Ovary (tissue), 9 donors: ENCODE measurements around the gene ATAD2B. TPM values are rescaled to one million over a fixed set of nuclear protein-coding genes. Genes with fewer than 3 reads are reported as not detected.

Experiments used
- DNase-seq, 5 donors: peaks; one replicate each; pipeline ENCODE4 v3.0.0-alpha.2; 2019 to 2020
- H3K27ac ChIP-seq, 2 donors: fragments of 200-600 bp; one replicate each; pipeline versions ENCODE4 v1.5.1 to v1.8.0; 2019 to 2022
- H3K27me3 ChIP-seq: fragments of 200-600 bp; one replicate; pipeline ENCODE4 v1.8.0; 2022
- H3K36me3 ChIP-seq: fragments of 200-600 bp; sonication (generic); one replicate; pipeline ENCODE4 v1.5.1; 2019
- H3K4me1 ChIP-seq: one replicate; pipeline ENCODE4 v1.8.1; 2013; ENCODE audit warnings: mild to moderate bottlenecking, moderate library complexity; ENCODE audit not compliant: insufficient read depth
- H3K4me3 ChIP-seq: fragments of 200-600 bp; sonication (generic); one replicate; pipeline ENCODE4 v1.5.1; 2017
- H3K9me3 ChIP-seq, 2 donors: fragments of 200-600 bp in 1 of 2; sonication (generic) in 1 of 2; one replicate each; pipeline versions ENCODE4 v1.5.1 to v1.8.1; 2013 to 2019; ENCODE audit warnings: mild to moderate bottlenecking in 1 of 2, moderate library complexity in 1 of 2
- CTCF ChIP-seq, 3 donors: fragments of 450-650 bp in 2 of 3; fragments of 200-600 bp in 1 of 3; IDR thresholded peaks; one replicate each; pipeline versions ENCODE4 v1.5.1 to v1.8.0; 2016 to 2022; ENCODE audit warnings: antibody characterized with exemption in 3 of 3, mild to moderate bottlenecking in 1 of 3
- EP300 ChIP-seq: sonication (generic); formaldehyde crosslinking; IDR thresholded peaks from one replicate; pipeline ENCODE4 v1.6.1; 2017; ENCODE audit warnings: antibody characterized with exemption
- POLR2A ChIP-seq: fragments of 450-650 bp; IDR thresholded peaks from one replicate; pipeline ENCODE4 v1.6.1; 2017; ENCODE audit warnings: antibody characterized with exemption, mild to moderate bottlenecking, moderate library complexity
- WGBS, 3 donors: extraction: QIAGEN DNeasy Blood & Tissue Kit in 1 of 3; methylation state at CpG; one replicate each; pipeline versions ENCODE4 v1.1.5 to v1.1.7; 2013 to 2017; 5-methylcytosine and 5-hydroxymethylcytosine counted together
- intact Hi-C, 4 donors: fragments of 100-400 bp; cut with DNase I; formaldehyde crosslinking; loops; one replicate each; pipeline versions ENCODE4 v1.11.0 to v1.15.1; 2022 to 2023
- polyA plus RNA-seq, 2 donors: library from polyadenylated mRNA; stranded (reverse); fragments of 200-250 nt in 1 of 2; fragments of 350-450 nt in 1 of 2; fragmentation: Illumina TruSeq in 1 of 2; extraction: RNeasy Lipid Tissue Mini Kit (QIAGEN cat#74804) in 1 of 2; gene quantifications; one replicate each; pipeline ENCODE4 v1.2.3, GENCODE V29; 2013 to 2014
- total RNA-seq, 7 donors: library from RNA; depleted of rRNA in 2 of 7; stranded (reverse); fragments of >200 nt in 2 of 7; fragmentation: NEBNext Ultra II Directional in 3 of 7; extraction: Animal tissue kit (Norgen Biotek cat#: 25700) in 3 of 7; gene quantifications; one replicate each; pipeline versions ENCODE4 v1.1.0 to v1.2.4, GENCODE V29; 2016 to 2023
- donor health status: DM: no; HTN: no; CAD: no; lungs with moderate emphysema.
- donor health status: DM: no; HTN: no; CAD: no.
- donor health status: Bipolar disorder and iron deficiency.
- donor health status: DM: yes; HTN: yes; CAD: no.
- donor health status: DM: no; HTN: no; CAD: no.
- donor health status: DM: yes; HTN: yes; CAD: no.

ATAD2B gene
- total and polyA plus RNA-seq, 9 donors = 4.5 to 29.6 (median 19.8) TPM

DNA sequence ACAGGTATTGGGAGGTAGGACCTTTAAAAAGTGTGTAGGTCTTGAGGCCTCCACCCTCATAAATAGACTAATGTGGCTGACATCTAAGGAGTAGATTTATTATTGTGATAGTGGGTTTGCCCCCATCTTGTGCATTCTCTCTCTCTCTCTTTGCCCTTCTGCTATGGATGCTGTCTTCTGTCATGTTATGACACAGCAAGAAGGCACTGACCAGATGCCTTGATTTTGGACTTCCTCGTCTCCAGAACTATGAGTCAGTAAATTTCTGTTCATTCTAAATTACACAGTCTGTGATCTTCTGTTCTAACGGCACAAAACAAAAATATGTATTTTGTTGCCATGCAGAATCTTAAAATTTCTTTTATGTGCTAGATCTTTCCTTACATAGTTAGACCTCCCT lies 66.9 kb downstream of the ATAD2B start:
- Histone ChIP-seq H3K9me3 (no peaks in the 10 kb centered on the region), H3K27me3 (no peaks in the 10 kb centered on the region), H3K36me3 (no peaks in the 10 kb centered on the region), H3K4me1 (no peaks in the 10 kb centered on the region), H3K27ac (no peak overlapping the region), H3K4me3 (no peak overlapping the region)
- DNase-seq = no peak
- intact Hi-C loops = no loop called here
- 81 to 86% (median 82%) methylated on average over 2 of the region's 2 CpGs for WGBS, 3 donors
- no peak for TF ChIP-seq POLR2A
- no peak for TF ChIP-seq CTCF (IDR thresholded peaks at IDR 0.05)
- TF ChIP-seq EP300 = no peak

- no peaks in the 10 kb centered on the region for H3K36me3 ChIP-seq
- no peaks in the 10 kb centered on the region for H3K27me3 ChIP-seq
- no peak for DNase-seq
- WGBS, 3 donors = 71 to 79% (median 71%) methylated on average over 2 of the region's 2 CpGs
- H3K4me3 ChIP-seq = no peak overlapping the region
- no peaks in the 10 kb centered on the region for H3K4me1 ChIP-seq
- no peaks in the 10 kb centered on the region for H3K9me3 ChIP-seq
- intact Hi-C loops = no loop called here
- TF ChIP-seq POLR2A = no peak
- no peak for TF ChIP-seq CTCF (IDR thresholded peaks at IDR 0.05)
- no peak for TF ChIP-seq EP300
- H3K27ac ChIP-seq = no peak overlapping the region
These were observed 67.7 kb downstream of the ATAD2B start for GRCh38 chr2:23859234-23859633.

DNA sequence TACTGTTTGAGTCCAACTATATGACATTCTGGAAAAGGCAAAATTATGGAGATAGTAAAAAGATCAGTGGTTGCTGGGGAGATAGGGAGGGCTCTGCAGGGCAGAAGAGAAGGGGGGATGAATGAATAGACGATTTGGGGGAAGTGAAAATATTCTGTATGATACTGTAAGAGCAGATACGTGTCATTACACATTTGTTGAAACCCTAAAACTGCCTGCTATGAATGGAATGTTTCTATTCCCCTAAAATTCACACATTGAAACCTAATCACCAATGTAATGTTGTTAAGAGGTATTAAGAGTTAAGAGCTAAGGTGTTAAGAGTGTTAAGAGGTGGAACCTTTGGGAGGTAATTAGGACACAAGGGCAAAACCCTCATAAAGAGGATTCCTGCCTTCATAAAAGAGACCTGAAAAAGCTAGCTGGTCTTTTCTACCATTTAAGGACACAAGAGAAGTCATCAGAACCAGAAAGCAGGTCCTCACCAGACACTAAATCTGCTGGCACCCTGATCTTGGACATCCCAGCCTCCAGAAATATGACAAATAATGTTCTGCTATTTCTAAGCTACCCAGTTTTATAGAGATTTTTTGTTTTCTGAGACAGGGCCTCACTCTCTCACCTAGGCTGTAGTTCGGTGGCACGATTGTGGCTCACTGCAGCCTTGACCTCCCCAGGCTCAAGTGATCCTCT lies 76.2 kb downstream of the ATAD2B start:
- no peaks in the 10 kb centered on the region for H3K9me3 ChIP-seq
- WGBS, 3 donors = 66 to 73% (median 72%) methylated on average over 4 of the region's 4 CpGs
- intact Hi-C loops = no loop called here
- H3K4me1 ChIP-seq = no peaks in the 10 kb centered on the region
- H3K4me3 ChIP-seq = no peak overlapping the region
- H3K36me3 ChIP-seq = no peaks in the 10 kb centered on the region
- no peak overlapping the region for H3K27ac ChIP-seq
- H3K27me3 ChIP-seq = no peaks in the 10 kb centered on the region
- no peak for DNase-seq
- TF ChIP-seq EP300 (no peak), POLR2A (no peak), CTCF (IDR thresholded peaks at IDR 0.05) (no peak)

GRCh38 chr2:23844905-23845304 lies 82.0 kb downstream of the ATAD2B start:
- H3K27me3 ChIP-seq = no peaks in the 10 kb centered on the region
- intact Hi-C loops = no loop called here
- no peak overlapping the region for H3K27ac ChIP-seq
- peaks cover 2% of the 10 kb centered on the region for H3K4me1 ChIP-seq
- DNase-seq = no peak
- H3K36me3 ChIP-seq = no peaks in the 10 kb centered on the region
- no peak overlapping the region for H3K4me3 ChIP-seq
- H3K9me3 ChIP-seq = no peaks in the 10 kb centered on the region
- TF ChIP-seq EP300 (no peak), POLR2A (no peak), CTCF (IDR thresholded peaks at IDR 0.05) (no peak)
- 97% methylated on average over 4 of the region's 4 CpGs for WGBS, 3 donors
